Frontal cortex (tissue), 4 donors: ENCODE results near the gene HIP1R. TPM values are rescaled to one million over a fixed set of nuclear protein-coding genes. Genes with fewer than 3 reads are reported as not detected.
A peak's percentile ranks its signal among the peaks of the same experiment; 100 is the strongest.

ENCODE experiments used
- DNase-seq, 2 donors: peaks; one replicate each; pipeline ENCODE4 v3.0.0; 2012; ENCODE audit warnings: low spot score in 2 of 2
- FAIRE-seq: peaks from 2 replicates; lab custom pipeline; 2012; peaks lifted over from hg19 to GRCh38; lab: Jason Lieb, UNC
- total RNA-seq: library from RNA; depleted of rRNA; stranded (reverse); fragments of >200 nt; gene quantifications from one replicate; pipeline ENCODE4 v1.2.3, GENCODE V29; 2014
- donor health status: control.
- donor health status: control.
- donor health status: control.

HIP1R gene
- total RNA-seq, 1 donor from 2014 or later: 88.0 TPM

DNA sequence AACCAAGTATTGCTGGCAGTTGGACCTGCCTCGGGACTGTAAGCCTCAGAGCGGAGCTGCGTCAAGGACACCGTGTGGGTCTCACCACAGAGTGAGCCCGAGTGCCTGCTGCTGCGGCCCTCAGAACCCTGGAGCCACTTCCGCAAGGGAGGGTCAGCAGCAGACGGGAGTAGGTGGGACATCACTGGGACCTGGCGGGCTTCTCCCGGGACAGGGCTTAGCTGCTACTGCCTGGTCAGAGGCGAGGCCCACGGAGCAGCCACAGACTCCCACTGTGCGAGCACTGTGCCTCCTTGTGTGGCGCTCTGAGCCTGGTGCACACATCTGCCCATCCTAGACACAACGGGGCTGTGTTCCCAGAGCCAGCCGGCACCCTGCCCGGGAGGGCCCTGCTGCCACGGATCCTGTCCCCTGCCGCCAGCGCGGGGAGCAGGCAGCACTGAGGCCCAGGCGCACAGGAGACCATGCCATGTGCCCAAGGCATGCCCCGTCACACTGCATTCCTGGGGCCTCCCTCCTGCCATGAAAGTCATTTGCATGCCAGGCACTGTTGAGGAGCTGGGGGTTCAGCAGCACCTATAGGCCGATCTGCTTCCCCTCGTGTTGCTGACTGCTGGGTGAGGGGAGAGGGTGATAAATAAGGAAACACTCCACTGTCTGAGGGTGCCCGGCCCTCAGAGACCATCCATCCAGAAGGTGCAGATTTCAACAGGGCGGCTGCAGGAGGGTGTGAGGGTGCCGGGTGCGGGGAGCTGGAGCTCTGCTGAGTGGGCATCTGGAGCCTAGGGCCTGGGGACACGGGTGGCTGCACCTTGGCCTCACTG, 10.0 kb downstream of the HIP1R start:
- DNase-seq: peak in 1 of 2 donors; percentile 78
- no peak for FAIRE-seq

DNA sequence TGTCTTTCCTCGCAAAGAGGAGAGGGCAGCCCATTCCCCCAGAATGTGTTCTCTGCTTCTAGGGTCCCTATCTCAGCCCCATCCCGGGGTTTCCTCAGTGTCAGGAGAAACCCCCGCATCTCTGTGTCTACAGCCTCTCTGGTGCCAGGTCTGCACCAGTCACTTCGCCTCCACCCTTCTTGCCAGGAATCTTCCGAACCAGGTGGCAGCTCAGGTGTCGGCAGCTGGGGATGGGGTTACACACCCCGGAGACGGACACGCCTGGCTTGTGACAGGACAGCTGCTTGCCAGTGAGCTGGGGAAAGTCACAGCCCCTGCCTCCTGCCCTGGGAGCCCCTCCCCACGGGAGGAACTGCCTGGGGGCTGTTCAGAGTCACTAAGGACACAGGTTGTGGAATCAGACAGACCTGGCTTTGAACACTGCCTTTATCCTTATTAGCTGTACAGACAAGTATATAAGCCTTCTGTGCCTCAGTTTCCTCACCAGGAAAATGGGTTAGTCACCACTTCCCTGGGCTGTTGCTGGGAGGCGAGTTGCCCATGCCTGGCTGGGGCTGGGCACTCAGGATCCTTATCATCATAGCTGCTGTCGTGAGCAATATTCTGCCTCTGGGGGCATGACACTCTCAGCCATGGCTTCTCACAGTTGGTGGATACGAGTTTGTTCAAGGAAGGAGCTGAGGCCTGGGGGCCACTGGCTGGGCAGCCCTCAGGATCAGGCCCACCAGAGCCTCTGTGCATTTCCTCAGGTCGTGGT, 10.8 kb downstream of the HIP1R start:
- no peak for DNase-seq
- FAIRE-seq: no peak

DNA sequence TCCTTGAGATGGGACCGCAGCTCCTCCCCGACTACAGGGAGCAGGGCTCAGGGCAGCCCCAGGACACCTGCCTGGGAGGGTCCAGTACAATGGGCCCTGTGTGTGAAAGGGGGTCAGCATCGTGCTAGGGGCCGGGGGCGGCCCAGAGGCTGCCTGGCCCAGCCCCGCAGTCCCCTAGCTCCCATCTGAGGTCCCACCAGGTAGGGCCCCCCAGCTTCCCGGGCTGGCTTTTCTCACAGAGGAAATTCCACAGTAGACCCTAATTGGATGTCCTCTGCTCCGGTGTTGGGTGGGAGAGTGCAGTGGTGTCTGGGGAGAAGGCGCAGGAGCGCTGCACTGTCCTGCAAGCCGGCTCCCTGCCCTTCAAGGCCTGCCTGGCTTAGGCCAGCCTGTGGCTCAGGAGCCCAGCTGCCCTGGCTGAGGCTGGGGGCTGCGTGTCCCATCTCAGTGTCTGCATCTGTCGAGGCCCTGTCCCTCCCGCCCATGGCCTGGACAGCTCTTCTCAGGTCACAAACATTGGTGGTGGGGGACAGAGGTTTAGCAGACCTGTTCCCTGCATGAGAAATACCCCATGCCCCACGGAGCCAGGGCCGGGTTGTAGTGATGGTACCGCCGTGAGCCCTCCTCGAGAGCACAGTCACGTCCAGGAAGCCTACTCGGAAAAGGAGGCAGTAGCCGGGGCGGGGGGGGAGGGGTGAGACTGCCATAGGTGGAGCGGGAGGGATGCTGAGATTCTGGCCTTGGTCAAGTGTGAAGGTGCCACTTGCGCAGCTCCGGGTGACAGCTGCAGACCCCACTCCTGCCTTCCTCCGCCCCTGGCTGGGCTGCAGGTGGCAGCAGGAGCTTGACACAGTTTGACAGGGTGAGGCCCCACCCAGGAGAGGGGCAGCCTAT, 11.6 kb downstream of the HIP1R start:
- FAIRE-seq (no peak), DNase-seq (no peak)

DNA sequence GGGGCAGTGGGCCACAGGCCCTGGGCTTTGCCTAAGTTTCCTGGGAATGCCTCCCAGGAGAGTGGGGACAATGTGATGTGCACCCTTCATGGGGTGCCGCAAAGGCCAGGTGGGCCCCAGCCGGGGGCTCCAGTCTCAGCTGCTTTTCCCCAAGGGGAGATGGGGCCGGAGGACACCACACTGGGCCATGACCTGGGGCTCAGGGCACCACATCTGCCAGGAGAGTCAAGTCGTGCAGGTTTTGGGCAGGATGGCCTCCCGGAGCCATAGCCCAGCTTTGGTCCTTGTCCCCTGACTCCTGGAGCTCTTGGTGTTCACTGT, 12.2 kb downstream of the HIP1R start:
- DNase-seq (no peak), FAIRE-seq (no peak)

DNA sequence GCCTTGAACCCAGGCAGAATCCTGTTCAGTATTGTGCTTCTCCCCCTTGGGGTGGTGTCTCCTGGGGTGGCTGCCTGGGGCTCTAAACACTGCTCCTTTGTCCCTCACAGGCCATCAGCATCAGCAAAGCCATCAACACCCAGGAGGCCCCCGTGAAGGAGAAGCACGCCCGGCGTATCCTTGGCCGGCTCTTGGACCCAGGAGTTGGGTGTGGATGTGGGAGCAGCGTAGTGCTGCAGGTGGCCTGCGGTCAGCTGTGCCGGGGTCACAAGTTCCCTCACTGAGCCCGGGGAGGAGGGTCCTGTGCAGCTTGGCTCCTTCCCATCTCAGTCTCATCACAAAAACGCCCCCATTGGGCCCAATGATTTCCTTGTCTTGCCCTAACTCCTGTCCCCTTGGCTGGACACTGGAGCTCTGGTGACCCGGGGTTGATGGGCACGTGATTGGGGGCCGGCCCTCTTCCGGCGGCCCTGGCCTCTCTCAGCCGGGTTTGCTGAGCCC, 12.7 kb downstream of the HIP1R start:
- FAIRE-seq (no peak), DNase-seq (no peak)

DNA sequence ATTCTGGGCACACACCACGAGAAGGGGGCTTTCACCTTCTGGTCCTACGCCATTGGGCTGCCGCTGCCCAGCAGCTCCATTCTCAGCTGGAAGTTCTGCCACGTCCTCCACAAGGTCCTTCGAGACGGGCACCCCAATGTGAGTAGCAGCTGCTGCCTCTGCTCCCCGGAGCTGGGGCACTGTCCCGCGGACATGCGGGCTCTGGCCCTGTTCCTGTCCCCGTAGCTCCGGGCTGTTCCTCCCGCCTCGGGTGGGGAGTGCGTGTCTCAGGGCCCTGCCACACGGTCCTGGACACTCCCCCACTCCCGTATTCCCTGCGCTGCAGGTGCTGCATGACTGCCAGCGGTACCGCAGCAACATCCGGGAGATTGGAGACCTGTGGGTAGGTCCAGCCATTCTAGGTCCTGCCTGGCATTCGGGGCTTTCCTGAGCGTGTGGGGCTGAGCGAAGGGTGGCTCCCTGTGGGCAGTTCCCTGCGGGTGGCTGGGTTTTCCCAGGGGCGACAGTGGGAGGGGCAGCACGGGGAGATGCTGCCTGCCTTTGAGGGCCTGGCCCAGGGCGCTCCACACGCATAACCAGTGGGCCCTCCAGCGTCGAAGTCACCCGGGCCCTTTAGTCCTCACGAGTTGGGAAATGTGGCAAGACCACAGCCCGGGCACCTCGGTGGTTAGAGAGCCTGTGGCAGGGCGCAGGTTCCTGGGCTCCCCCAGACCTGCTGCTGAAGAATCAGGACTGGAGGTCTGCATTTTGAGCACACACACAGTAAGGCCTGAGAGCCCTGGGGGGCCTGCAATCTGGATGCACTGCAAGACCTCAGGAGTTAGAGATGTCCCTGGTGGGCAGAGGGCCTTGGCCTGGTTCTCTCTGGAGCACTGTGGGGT, 13.5 kb downstream of the HIP1R start:
- DNase-seq: no peak

DNA sequence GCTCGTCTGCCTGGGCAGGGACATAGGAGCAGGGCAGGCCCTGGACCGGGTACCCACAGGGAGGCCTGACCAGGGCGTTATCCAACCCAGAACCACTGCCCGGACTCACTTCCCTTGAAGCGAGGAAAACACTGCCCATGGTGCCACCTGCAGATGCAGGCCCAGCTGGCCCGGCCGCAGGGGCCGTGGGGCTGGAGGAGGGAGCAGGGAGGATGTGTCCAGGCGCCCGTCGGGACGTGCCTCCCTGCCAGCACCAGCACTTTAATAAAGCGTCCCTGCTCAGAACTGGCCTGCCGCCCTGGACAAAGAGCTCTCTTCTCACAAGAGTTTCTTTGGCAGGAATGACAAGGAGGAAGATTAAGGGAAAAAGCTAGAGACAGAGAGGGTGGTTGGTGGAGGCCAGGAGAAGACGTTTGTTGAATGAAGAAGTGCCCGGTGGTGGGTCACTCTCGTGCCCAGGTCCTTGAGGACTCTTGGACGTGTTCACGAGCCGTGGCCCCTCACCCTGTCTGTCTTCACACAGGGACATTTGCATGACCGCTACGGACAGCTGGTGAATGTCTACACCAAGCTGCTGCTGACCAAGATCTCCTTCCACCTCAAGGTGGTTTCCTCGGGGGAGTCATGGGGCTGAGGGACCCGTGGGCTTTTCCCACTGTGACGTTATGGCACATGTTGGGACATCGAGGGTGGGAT, 14.2 kb downstream of the HIP1R start:
- DNase-seq (no peak), FAIRE-seq (no peak)

More for the DNA sequence above, 13.5 kb downstream of the HIP1R start:
- FAIRE-seq: no peak

DNA sequence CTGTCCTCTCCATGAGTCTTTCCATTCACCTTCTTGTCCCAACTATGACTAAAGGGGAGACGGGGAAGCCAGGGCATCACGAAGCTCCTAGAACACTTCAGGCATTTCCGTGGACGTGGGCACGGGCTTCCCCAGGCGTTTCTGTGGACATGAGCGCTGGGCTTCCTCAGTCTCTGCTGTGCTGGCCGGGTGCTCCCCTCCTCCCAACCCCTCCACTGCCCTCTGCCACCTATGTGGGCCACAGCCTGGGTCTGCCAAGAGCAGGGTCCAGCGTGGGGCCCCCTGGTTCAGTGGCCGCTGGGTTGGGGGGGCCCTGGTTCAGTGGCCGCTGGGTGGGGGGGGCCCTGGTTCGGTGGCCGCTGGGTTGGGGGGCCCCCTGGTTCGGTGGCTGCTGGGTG, 14.8 kb downstream of the HIP1R start:
- FAIRE-seq (no peak), DNase-seq (no peak)

DNA sequence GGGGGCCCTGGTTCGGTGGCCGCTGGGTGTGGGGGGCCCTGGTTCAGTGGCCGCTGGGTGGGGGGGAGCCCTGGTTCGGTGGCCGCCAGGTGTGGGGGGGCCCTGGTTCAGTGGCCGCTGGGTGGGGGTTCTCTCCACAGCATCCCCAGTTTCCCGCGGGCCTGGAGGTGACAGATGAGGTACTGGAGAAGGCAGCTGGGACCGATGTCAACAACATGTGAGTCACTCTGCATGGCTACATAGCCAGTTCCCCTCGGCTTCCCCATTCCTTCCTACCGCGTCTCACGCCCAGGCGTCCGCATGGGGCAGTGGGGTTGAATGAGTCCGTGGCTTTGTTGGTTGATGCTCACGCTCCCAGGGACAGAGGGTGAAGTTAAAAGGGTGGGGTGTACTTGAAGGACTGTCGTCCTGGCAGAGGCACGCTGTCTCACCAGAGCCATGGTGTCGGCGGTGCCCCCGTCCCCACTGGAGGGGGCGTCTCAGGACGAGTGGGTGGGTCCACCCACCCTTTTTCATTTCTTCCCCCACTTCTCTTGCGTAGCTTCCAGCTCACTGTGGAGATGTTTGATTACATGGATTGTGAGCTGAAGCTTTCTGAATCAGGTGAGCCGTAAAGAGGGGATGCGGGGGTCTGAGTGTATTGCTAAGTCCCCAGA, 15.6 kb downstream of the HIP1R start:
- DNase-seq (no peak), FAIRE-seq (no peak)

DNA sequence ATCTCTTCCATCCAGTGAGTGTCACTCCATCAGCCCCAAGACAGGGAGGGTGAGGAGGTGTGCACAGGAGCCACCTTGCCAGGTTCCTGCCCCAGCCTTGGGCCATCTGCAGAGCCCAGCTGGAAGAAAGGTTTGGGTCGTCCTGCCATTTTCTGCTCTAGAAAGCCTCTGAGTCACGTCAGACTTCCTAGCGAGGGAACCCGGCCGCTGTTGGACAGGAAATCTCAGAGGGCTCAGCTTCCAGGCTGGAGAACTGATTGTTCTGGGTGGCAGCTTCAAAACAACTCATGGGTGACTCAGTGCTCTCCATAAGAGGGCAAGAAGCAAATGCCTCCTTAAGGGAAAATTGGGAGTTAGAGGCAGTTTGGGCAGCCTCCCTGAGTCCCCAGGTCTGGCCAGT, 16.6 kb downstream of the HIP1R start:
- DNase-seq (no peak), FAIRE-seq (no peak)

DNA sequence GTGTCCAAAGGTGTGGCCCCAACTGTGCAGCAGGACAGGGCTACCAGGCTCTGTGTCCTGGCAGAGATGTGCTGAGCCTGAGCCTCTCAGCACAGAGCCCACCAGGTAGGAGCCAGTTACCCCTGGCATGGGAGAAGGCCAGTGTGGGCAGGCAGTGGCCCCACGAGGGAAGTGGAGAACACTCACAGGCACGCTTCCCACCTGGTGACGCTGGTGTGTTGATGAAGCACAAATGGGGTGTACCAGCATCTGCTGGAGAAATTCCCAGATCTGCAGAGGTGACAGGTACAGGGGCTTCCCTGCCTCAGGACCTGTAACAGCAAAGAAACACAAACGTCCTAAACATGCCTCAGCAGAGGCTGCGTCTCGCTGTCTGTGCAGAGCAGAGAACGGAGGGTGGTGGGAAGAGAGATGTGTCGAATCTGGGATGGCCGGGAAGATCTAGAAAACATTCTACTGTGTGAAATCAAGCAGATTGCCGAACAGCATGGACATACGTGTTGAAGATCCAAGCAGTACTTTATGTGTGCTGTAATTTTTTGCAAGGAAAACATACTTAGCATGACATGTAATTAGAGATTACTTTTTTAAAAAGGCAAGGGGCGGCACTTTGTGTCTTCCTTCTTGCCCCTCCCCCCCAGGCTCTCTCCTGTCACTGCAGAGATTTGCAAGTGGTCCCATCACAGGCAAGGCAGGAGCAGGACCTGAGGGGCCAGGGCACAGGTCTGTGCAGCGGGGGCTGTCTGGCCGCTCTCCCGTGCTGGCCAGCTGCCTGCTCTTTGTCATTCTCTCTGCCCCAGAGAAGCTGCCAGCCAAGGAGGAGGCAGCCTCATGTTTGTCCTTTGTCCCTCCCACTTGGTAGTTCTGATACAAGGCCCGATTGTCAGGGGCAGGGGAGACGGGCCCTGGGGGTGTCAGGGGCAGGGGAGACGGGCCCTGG, 17.3 kb downstream of the HIP1R start:
- DNase-seq (peak; percentile 82 to 89), FAIRE-seq (no peak)

DNA sequence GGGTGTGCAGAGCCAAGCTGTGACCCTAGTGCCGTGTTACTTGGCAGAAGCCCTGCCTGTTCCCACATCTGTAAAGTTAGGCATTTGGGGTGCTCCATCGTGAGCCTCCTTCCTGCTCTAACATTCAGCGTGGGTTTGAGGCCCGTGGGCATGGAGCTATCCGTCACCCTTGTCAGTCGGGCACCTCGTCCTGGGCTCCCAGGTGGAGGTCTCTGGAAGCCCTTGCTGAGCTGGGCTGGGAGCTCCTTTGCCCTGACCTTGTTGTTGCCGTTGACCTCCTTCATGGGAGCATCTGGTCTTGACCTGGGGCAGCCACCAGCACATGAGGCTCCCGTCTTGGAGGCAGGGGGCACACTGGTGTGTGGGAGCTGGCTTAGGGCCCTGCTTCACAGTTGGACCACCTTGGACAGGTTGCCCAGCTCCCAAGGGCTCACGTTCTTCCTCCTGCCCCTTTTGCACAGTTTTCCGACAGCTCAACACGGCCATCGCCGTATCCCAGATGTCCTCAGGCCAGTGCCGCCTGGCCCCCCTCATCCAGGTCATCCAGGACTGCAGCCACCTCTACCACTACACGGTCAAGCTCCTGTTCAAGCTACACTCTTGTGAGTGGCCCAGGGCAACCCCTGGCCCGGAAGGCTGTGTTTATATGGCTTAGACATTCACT, 18.5 kb downstream of the HIP1R start:
- no peak for DNase-seq
- FAIRE-seq: no peak

DNA sequence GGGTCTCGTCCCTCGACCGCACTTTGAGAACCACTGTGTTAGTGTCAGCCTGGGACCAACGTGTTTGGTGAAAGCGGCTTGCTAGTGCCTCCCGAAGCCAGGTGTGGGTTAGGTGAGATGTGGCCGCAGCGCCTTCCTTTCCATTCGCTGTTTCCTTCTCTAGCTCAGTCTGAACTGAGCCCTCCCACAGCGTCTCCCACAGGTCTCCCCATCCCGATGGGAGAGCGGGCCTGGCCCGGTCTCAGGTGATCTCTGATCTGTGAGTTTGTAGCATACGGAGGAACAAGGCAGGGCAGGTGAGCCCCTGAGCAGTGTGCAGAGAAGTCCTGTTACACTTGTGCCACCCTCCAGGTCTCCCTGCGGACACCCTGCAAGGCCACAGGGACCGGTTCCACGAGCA, 19.3 kb downstream of the HIP1R start:
- no peak for FAIRE-seq

DNA sequence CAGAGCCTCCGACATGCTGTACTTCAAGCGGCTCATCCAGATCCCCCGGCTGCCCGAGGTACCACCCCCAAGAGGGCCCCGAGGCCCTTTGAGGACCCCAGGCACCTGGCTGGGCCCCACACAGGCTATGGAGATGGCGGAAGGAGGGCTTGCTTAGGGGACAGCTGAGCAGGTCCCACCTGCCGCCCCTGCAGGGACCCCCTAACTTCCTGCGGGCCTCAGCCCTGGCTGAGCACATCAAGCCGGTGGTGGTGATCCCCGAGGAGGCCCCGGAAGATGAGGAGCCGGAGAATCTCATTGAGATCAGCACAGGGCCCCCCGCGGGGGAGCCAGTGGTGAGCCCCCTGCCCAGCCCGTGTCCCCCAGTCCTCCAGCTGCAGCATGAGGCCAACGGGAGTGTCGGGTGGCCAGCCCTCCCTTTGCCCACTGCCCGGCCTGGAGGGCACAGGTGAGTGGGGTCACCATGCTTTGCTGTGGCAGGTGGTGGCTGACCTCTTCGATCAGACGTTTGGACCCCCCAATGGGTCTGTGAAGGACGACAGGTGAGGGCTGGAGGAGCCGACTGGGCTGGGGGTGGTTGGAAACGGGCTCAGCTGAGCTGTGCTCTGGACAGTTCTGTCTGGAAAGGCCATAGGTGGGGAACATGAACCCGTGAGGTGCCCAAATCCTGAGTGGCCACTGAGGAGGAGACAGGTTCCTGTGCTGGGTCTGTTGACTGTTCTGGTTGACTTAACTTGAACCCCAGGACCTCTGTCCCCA, 20.0 kb downstream of the HIP1R start:
- no peak for FAIRE-seq
- peak in 1 of 2 donors; percentile 38 for DNase-seq

More for the DNA sequence above, 19.3 kb downstream of the HIP1R start:
- peak in 1 of 2 donors; percentile 26 for DNase-seq

DNA sequence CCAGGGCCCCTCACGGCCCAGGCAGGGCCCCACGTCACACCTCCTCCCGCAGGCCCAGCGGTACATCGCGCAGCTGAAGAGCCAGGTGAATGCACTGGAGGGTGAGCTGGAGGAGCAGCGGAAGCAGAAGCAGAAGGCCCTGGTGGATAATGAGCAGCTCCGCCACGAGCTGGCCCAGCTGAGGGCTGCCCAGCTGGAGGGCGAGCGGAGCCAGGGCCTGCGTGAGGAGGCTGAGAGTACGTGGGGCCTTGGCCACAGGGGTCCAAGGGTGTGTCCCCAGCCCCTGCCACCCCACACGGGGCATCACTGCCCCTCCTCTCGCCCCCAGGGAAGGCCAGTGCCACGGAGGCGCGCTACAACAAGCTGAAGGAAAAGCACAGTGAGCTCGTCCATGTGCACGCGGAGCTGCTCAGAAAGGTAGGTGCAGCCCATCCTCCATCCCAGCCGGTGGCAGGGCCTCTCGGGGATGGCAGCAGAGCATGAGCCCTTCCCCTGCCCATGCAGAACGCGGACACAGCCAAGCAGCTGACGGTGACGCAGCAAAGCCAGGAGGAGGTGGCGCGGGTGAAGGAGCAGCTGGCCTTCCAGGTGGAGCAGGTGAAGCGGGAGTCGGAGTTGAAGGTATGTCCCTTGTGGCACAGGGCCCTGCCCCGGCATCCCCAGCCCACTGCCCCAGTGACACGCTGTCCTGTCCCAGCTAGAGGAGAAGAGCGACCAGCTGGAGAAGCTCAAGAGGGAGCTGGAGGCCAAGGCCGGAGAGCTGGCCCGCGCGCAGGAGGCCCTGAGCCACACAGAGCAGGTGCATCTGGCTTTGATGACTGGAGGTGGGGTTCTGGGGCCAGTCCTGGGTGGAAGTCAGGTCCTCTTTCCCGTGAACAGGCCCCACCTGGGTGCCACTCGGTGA, 20.9 kb downstream of the HIP1R start:
- DNase-seq (peak in 1 of 2 donors; percentile 52), FAIRE-seq (no peak)
